Measurements from ENCODE around the gene TAF4B. TPM values are rescaled to one million over a fixed set of nuclear protein-coding genes. Genes with fewer than 3 reads are reported as not detected.
"Not testable (repeated sequence)": the region's sequence is repeated elsewhere in the genome, so short reads cannot be mapped to it uniquely, and the experiment has no call there.

TAF4B gene
- total RNA-seq, 1 experiment from 2014 or later, result 4.0 TPM

GRCh38 chr18:26307161-26307773 is 81.0 kb downstream of the TAF4B start:
- peak; percentile 40 for DNase-seq (ENCODE audit: low spot score)

DNA sequence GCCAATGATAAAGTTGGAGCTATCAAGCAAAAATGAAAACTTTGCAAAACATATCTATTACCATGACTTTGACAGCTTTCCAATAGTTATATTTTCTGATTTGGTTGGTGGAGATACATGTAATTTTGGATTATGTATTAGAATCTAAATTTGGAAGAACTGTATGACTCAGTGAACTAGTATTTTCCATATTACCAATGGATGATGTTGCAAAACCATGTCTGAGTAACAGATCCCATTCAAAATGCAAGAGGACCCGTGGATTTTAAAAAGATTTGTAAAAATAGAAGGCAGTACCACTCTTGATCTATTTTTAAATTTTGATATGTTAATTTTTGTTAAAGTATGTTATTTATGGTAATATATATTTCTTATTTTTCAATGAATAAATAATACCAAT is 83.0 kb downstream of the TAF4B start:
- no peak for DNase-seq (ENCODE audit: low spot score)

DNA sequence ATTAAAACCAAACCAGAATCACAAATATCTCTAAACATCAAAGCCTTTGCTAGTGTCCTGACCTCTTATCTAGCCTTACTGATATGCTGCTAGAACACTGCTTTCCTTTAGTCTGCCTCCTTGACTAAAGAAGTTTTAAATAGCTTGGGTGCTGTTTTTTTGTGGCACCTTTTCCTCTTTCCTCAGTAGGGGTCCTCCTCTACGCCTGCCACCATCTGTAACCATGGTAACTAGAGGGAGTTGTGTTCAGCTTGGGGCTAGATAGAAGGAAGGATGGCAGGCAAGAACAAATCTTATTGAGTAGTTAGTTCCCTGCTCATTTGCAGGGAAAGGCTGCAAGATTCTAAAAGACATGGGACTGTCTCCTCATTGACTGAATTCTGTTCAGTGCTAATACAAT is 86.0 kb downstream of the TAF4B start:
- no peak for DNase-seq (ENCODE audit: low spot score)

DNA sequence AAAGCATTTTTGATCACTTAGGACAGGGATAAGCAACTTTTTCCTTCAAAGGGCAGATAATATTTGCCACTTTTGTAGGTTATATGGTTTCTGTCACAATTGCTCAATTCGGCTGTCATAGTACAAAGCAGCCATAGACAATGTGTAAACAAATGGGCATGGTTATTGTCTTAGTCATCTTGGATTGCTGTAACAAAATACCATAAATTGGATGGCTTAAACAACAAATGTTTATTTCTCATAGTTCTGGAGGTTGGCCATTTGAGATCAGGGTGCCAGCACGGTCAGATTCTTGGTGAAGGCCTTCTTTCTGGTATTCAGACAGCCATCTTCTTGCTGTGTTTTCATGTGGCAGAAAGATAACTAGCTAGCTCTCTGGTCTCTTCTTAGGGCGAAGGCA is 91.2 kb downstream of the TAF4B start:
- DNase-seq (ENCODE audit: low spot score), result peak; percentile 58

GRCh38 chr18:26320686-26321085 is 94.4 kb downstream of the TAF4B start:
- DNase-seq (ENCODE audit: low spot score), result no peak

DNA sequence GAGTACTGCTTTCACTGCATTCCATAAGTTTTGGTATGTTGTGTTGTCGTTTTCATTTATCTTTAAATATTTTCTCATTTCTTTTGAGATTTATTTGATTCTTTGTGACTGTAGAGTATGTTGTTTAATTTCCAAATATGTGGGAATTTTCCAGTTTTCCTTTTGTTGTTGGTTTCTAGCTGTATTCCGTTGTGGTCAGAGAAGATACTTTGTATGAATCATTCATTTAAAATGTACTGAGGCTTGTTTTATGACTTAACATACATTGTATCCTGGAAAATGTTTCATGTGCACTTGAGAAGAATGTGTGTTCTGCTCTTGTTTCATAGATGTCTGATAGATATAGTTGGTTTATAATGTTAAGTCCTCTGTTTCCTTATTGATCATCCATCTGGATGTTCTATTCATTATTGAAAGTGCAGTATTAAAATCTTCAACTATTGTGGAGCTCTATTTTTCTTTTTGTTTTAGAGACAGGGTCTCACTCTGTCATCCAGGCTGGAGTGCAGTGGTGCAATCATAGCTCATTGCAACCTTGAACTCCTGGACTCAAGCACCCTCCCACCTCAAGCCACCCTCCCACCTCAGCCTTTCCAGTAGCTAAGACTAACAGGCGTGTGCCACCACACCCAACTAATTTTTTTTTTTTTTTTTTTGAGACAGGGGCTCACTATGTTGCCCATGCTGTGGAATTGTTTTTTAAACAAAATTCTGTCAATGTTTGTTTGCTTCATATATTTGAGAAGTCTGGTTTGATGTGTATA is 96.8 kb downstream of the TAF4B start:
- peak; percentile 5 for DNase-seq (ENCODE audit: low spot score)

DNA sequence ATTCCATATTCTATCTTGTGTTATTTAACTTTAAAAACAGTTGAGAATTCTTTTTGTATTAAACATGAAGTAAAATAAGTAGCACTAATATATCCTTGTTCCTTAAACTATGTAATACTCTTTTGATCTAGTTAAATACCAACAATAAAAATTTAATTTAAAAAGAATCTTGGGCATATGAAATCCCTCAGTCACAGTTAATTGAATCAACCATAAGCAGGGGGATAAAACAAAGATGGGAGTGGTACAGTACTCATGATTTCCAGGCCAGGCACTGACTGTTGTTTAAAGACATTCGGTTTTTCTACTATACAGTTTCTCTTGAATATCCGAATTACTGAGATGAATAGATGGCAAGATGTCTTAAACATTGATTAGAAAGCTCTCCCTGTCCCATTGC is 99.5 kb downstream of the TAF4B start:
- no peak for DNase-seq (ENCODE audit: low spot score)

- DNase-seq (ENCODE audit: low spot score), result no peak
Measured at GRCh38 chr18:26327062-26327461, 100.8 kb downstream of the TAF4B start.

DNA sequence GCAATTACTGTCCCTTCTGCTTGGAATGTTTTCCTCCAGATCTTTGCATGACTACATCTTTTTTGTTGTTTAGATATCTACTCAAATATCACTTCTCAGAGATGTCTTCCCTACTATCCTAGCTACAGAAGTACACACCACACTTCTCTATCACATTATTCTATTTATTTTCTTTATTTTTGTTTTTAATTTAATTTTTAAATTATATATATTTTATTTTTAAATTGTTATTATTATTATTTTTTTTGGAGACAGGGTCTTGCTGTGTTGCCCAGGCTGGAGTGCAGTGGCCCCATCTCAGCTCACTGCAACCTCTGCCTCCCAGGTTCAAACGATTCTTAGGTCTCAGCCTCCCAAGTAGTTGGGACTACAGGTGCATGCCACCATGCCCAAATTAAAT is 106.7 kb downstream of the TAF4B start:
- DNase-seq (ENCODE audit: low spot score), result no peak

- DNase-seq (ENCODE audit: low spot score), result peak; percentile 7
Measured at GRCh38 chr18:26335156-26335555, 108.9 kb downstream of the TAF4B start.

DNA sequence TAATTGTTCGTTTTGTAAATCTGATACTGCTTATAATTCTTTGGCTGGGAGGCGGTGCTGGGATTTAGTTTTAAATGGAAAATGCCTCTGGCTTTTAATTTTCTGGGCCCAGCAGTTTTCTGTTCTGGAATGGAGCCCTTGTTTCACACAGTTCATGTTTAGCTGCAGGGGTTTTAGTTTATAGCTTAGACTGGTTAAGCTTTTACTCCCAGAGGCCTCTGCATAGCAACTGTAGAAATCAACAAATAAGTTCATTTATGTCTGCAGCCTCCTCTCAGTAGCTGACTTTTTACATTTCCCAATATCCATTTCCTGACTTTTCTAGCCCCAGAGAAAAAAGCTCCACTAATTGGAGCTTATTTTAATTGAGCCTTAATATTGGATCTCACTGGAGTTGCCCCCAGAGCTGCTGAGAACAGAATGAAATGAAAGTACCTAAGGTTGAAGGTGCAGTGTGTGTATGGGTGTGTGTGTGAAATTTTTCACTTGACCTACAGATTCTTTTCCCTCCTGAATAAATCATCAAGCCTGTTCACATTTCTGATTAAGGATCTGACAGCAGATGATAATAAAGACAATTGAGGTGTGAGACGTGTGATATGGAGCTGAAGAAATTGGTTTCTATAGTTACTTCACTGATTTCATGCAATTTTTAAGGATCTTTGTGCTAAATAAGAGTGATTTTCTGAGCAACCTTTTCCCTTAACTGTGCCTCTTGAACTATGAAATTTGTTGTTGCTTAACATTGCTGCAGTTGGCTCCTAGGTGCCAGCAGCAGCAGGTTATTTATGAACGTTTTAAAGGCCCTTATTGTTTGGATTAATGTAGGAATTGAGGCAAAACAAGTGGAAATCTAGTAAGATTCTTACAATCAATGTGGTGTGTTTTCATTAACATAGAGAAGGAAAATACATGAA is 109.6 kb downstream of the TAF4B start:
- no peak for DNase-seq (ENCODE audit: low spot score)

DNA sequence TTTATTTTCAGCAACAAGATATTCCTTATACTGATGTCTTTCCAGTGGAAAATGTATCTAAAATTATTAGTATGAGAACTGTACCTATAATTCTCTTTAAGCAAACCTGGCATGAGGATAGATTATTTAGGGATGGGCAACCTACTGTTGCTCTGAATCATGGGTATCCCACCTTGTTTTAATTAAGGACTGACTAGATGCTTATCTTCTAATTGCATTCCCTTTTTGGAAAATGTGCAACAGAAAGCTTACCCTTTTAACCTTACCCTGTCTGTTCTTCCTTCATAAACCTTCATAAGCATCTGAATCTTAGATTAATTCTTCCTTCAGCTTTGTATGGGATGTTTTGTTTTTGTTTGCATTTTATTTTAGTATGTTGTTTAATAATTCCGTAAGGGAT is 110.3 kb downstream of the TAF4B start:
- no peak for DNase-seq (ENCODE audit: low spot score)

DNA sequence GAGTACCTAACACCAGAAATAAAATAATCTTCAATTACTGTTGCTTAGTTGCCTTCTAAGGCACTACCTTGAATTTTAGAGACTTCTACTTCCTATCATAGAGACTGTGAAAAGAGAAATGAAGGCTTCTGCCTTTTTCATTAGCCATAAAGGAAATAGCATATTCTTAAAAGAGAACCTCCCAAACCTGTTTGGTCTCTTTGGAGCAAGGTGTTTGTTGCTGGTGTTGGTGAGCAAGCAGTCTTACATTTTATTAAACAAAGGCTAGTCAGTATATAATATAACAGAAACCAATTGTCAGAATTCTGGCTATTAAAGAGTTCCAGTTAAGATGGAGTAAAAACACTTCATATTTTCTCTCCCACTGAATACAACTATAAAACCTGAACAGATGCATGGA is 116.4 kb downstream of the TAF4B start:
- no peak for DNase-seq (ENCODE audit: low spot score)

DNA sequence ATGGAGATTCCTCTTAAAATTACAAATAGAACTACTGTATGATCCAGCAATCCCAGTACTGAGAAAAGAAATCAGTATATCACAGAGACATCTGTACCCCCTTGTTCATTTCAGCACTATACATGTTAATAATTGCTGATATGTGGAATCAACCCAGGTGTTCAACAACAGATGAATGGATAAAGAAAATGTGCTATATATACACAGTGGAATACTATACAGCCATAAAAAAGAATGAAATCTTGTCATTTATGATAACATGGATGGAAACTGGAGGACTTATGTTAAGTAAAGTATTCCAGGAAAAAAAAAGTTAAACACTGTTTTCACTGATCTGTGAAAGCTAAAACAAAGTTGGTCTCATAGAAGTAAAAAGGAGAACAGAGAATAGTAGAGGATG is 124.7 kb downstream of the TAF4B start:
- DNase-seq (ENCODE audit: low spot score), result no peak

DNA sequence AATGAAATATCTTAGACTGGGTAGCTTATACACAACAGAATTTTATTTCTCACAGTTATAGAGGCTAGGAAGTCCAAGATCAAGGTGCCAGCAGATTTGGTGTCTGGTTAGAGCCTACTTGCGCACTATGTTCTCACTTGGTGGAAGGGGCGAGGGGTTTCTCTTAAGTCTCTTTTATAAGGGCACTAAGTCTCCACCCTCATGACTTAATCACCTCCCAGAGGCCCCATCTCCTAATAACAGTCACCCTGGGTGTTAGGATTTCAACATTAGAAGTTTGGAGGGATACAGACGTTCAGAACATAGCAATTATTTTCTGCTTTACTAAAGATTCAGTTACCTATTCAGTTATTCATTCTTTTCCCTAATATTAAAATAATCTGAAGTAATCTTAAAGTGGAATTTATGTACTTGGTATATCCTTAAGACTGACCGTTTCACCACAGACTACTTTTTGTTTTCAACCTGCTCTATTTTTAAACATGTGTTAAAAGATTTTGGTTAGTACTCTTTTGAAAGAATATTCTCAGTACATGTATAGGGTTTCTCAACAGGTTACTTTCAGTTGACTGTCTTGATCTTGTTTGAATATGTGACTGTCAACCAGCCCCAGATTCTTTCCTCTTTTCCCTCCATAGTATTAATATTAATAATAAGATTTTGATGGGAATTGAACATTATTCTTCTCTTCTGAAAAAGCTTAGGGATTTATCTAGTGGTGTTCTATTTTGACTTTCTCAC is 130.0 kb downstream of the TAF4B start:
- DNase-seq (ENCODE audit: low spot score), result no peak

- DNase-seq (ENCODE audit: low spot score), result no peak
Measured at GRCh38 chr18:26357960-26358359, 131.7 kb downstream of the TAF4B start.

DNA sequence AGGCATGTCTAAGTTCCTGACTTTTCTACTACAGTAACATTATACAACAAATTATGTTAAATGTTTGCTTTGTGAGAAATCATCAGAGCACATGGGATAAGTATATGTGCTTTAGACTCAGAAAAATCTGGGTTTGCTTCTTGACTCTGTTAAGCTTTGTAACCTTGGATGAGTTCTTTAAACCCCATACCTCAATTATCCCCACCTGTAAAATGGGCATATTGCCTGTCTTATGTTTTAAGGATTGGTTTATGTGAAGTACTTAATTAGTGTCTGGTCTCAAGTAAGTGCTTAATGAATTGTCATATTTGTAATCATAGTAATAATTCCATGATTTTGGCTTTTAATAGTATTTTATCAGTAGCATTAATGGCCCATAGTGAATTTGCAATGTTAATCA is 135.8 kb downstream of the TAF4B start:
- no peak for DNase-seq (ENCODE audit: low spot score)

GRCh38 chr18:26367425-26367824 is 141.2 kb downstream of the TAF4B start:
- DNase-seq (ENCODE audit: low spot score), result no peak

DNA sequence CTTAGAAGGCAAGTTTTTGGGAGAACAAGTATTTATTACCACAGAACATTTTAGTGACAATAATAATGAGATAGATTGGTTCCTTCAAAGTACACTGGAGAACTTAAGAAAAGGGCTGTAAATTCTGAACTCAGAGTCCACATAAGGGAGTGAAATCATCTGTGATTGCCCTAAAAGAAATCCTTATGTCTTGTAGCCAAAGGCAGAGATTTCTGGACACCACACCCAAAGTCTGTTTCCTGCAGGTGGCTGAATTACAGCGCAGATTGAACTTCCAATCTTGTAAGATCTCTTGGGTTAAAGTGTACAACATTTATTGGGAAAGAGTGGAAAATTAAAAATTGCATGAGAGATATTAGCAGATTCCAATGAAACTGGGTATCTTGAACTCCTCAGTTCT is 143.8 kb downstream of the TAF4B start:
- no peak for DNase-seq (ENCODE audit: low spot score)

DNA sequence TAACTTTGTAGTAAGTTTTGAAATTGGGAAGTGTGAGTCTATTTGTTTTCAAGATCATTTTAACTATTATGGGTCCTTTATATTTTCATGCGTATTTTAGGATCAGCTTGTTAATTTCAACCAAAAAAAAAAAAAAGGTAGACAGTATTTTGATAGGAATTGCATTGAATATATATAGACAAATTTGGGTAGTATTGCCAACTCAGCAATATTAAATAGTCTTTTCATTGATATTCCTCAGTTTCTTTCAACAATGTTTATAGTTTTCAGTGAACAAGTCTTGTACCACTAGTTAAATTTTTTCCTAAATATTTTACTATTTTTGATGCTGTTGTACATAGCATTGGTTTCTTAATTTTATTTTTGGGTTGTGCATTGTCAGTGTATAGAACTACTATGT is 149.9 kb downstream of the TAF4B start:
- no peak for DNase-seq (ENCODE audit: low spot score)

GRCh38 chr18:26378701-26379100 is 152.5 kb downstream of the TAF4B start:
- DNase-seq (ENCODE audit: low spot score), result no peak

DNA sequence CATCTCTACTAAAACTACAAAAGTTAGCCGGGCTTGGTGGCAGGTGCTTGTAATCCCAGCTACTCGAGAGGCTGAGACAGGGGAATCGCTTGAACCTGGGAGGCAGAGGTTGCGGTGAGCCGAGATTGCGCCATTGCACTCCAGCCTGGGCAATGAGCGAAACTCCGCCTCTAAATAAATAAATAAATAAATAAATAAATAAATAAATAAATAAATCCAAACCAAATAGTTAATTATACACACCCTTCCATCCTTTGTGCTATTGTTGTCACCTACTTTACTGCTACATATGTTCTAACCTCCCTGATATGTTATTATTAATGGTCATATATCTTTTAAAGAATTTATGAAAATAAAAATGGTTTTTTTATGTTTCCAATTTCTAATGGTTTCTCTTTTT is 155.3 kb downstream of the TAF4B start:
- not testable (repeated sequence) for DNase-seq (ENCODE audit: low spot score)
